ENCODE results near the gene PTH1R. TPM values are rescaled to one million over a fixed set of nuclear protein-coding genes. Genes with fewer than 3 reads are reported as not detected.

Gene PTH1R
- polyA plus RNA-seq, 1 experiment = 2.1 TPM

DNA sequence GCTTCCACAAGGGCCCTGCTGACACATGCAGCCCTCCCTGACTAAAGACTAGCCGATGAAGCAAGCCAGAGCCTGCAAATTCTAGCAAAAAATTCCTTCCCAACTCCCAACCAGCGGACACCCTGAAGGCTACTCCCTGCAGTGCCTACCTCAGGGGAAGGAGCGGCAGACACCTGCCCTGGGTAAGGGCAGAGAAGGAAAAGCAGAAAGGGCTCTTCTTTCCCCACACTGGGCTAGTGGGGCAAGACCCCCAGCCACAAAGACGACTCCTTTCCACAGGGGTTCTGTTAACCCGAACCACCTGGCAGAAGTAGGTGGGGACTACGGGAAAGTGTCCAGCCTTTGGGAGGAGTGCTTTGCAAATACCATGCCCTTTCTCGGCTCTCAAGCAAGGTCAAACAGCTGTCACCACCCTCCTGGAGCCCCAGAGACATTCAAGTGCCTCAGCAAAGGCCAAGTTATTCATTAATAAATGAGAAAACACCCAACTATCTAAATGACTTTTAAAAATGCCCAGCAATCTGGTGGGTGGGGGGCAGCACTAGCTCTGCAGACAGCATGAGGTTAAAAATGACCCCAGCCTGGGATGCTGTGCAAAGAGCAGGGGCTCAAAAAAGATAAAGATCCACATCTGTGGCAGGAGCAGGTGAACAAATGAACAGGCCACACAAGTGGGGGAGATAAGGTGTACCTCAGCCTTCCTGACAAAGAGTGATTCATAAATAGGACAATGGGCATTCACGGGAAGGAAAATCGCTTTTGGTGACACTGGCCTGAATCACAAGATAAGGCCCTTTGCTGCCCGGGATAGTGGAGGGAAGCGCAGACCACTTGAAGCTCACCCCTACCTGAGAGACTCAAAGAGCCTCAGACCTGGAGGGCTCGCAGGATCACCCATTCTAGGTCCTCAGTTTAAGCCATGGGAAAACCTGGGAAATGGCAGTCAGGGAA is 66.0 kb downstream of the PTH1R start:
- ChIA-PET POLR2A (no interaction called here), CTCF (interaction anchor here (0.8 to 1.4 kb wide), 3 partner anchors 8 to 20 kb away, joined by 3 to 7 read pairs (median 3); no protein-coding TSS in a partner anchor)
- Histone ChIP-seq H3K27me3 (ENCODE audit: control insufficient read depth, insufficient read depth, low read length) (no peaks in the 10 kb centered on the region), H3K4me3 (ENCODE audit: low read depth, low read length) (no peak overlapping the region), H3K36me3 (ENCODE audit: control insufficient read depth, insufficient read depth, low read length) (peaks cover 12% of the 10 kb centered on the region)
- no peak for DNase-seq (ENCODE audit: low read depth)
- TF ChIP-seq, protein P1, sequence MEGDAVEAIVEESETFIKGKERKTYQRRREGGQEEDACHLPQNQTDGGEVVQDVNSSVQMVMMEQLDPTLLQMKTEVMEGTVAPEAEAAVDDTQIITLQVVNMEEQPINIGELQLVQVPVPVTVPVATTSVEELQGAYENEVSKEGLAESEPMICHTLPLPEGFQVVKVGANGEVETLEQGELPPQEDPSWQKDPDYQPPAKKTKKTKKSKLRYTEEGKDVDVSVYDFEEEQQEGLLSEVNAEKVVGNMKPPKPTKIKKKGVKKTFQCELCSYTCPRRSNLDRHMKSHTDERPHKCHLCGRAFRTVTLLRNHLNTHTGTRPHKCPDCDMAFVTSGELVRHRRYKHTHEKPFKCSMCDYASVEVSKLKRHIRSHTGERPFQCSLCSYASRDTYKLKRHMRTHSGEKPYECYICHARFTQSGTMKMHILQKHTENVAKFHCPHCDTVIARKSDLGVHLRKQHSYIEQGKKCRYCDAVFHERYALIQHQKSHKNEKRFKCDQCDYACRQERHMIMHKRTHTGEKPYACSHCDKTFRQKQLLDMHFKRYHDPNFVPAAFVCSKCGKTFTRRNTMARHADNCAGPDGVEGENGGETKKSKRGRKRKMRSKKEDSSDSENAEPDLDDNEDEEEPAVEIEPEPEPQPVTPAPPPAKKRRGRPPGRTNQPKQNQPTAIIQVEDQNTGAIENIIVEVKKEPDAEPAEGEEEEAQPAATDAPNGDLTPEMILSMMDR (IDR thresholded peaks at IDR 0.05; ENCODE audit: insufficient read depth, low read depth, low read length) = no peak

DNA sequence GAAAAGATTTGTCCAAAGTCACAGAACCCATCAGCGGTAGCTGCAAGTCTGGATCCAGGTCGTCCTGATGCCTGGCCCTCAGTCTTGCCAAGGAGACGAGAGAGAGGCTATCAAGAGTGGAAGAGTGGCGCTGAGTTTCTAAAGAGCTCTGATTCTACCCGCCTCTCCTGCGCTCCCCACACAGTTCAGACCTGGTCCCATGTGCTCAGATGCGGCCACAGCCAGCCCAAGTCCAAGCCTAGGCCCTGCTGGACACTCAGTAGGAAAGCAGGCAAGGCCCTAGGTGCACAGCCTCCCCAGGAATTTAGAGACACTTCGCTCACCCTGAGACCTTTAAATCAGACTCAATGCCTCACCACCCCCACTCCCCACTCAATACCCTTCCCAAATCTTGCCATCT is 66.7 kb downstream of the PTH1R start:
- TF ChIP-seq, protein P1 (IDR thresholded peaks at IDR 0.05; ENCODE audit: insufficient read depth, low read depth, low read length) = no peak
- CTCF ChIA-PET = interaction anchor here (0.8 to 1.4 kb wide), 4 partner anchors 9 to 248 kb away, joined by 3 to 7 read pairs (median 3); no protein-coding TSS in a partner anchor

DNA sequence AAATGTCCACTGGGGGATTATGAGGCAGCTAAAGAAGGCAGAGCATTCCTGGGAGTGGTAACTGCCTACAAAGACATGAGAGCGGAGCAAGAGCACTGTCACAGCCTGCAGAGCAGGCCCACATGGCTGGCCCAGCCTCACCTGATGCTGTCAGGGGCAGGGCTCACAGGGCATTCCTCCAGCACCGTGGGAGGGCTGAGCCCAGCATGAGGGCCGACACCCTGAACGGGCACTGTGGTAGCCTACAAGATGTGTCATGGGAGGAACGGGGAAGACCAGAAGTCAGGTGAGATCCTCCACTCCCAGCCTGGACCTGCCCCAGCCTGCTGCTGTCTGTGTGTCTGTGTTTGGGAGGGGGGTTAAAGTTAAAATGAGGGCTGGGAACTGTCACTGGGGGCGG is 68.9 kb downstream of the PTH1R start:
- CTCF ChIA-PET = no interaction called here
- POLR2A ChIA-PET = no interaction called here

More for the DNA sequence above, 66.7 kb downstream of the PTH1R start:
- POLR2A ChIA-PET = no interaction called here
- Histone ChIP-seq H3K36me3 (ENCODE audit: control insufficient read depth, insufficient read depth, low read length) (peaks cover 12% of the 10 kb centered on the region), H3K27me3 (ENCODE audit: control insufficient read depth, insufficient read depth, low read length) (no peaks in the 10 kb centered on the region), H3K4me3 (ENCODE audit: low read depth, low read length) (no peak overlapping the region)
- no peak for DNase-seq (ENCODE audit: low read depth)

DNA sequence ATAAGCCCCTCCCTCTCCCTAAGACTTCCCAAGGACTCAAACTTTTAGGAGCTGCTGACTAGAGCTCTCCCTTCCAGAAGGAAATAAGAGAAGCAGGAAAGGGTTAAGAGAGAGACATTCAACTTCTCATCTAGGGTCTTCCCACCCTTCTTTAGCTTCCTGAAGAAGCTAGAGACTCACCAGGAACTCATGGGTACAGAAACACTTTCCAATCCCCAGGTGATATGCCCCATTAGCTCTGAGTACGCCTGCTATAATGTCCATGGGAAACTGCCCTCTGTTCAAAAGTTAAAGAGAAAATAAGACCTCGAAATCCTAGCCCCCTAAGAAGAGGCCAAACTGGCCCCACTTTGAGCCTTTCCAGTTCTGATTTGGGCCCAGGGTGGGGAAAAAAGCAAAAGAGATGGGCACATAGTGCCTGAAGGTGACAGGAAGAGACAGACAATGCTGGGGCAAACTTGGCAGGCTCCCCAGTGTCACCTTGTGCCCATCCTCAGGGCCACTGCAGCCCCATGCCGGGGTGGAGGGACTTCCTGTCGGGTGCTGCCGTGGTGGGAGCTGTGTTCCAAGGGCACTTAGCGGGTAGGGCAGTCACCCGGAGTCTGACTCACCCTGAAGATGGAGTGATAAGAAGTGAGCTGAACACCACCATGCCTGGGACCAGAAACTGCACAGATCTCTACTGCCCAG is 69.5 kb downstream of the PTH1R start:
- ChIA-PET CTCF (interaction anchor here (0.7 to 2.4 kb wide), 2 partner anchors 11 to 242 kb away, joined by 3 to 10 read pairs; no protein-coding TSS in a partner anchor), POLR2A (no interaction called here)
- Histone ChIP-seq H3K27me3 (ENCODE audit: control insufficient read depth, insufficient read depth, low read length) (no peaks in the 10 kb centered on the region), H3K36me3 (ENCODE audit: control insufficient read depth, insufficient read depth, low read length) (peaks cover 1% of the 10 kb centered on the region), H3K4me3 (ENCODE audit: low read depth, low read length) (no peak overlapping the region)
- TF ChIP-seq, protein P1 (IDR thresholded peaks at IDR 0.05; ENCODE audit: insufficient read depth, low read depth, low read length) = no peak
- DNase-seq (ENCODE audit: low read depth) = no peak

More for the DNA sequence above, 68.9 kb downstream of the PTH1R start:
- Histone ChIP-seq H3K36me3 (ENCODE audit: control insufficient read depth, insufficient read depth, low read length) (peaks cover 2% of the 10 kb centered on the region), H3K27me3 (ENCODE audit: control insufficient read depth, insufficient read depth, low read length) (no peaks in the 10 kb centered on the region), H3K4me3 (ENCODE audit: low read depth, low read length) (no peak overlapping the region)
- TF ChIP-seq, protein P1 (IDR thresholded peaks at IDR 0.05; ENCODE audit: insufficient read depth, low read depth, low read length) = no peak
- DNase-seq (ENCODE audit: low read depth) = no peak

DNA sequence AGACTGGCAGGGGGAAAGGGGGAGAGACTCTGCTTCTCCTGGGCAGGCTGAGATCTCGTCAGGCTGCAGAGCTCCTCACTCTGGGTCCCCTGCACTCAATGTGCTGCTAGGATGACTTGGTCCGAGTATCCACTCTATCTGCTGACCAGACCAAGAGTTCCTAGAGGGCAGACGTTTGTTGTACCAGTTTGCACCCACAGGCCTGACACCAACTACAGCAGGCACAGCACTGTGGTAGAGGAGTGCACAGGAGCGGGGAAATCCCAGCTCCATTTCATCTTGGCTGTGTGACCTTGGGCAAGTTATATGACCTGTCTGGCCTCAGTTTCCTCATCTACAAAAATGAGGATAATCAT is 70.0 kb downstream of the PTH1R start:
- no peak overlapping the region for H3K4me3 ChIP-seq (ENCODE audit: low read depth, low read length)
- no peaks in the 10 kb centered on the region for H3K27me3 ChIP-seq (ENCODE audit: control insufficient read depth, insufficient read depth, low read length)
- no peak for DNase-seq (ENCODE audit: low read depth)
- ChIA-PET CTCF (interaction anchor here (0.7 to 2.4 kb wide), 2 partner anchors 12 to 242 kb away, joined by 3 to 10 read pairs; no protein-coding TSS in a partner anchor), POLR2A (no interaction called here)
- H3K36me3 ChIP-seq (ENCODE audit: control insufficient read depth, insufficient read depth, low read length) = peaks cover 1% of the 10 kb centered on the region
- TF ChIP-seq, protein P1 (IDR thresholded peaks at IDR 0.05; ENCODE audit: insufficient read depth, low read depth, low read length) = no peak
